Activated CD4-positive, alpha-beta T cell treated with anti-CD3 and anti-CD28 coated beads, Interleukin-10, Interleukin-2, amounts not matched to agents 100 ng/mL and 50 ng/mL, durations not matched to agents 16 hours and 8 hours (primary cell): ENCODE data around the gene DNAJC5G.

Source experiments
- DNase-seq: peaks from one replicate; pipeline ENCODE4 v3.0.0-alpha.2; 2020

DNAJC5G gene, protein sequence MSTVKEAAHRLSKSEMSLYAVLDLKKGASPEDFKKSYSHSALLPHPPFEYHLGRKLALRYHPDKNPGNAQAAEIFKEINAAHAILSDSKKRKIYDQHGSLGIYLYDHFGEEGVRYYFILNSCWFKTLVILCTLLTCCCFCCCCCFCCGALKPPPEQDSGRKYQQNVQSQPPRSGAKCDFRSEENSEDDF

DNA sequence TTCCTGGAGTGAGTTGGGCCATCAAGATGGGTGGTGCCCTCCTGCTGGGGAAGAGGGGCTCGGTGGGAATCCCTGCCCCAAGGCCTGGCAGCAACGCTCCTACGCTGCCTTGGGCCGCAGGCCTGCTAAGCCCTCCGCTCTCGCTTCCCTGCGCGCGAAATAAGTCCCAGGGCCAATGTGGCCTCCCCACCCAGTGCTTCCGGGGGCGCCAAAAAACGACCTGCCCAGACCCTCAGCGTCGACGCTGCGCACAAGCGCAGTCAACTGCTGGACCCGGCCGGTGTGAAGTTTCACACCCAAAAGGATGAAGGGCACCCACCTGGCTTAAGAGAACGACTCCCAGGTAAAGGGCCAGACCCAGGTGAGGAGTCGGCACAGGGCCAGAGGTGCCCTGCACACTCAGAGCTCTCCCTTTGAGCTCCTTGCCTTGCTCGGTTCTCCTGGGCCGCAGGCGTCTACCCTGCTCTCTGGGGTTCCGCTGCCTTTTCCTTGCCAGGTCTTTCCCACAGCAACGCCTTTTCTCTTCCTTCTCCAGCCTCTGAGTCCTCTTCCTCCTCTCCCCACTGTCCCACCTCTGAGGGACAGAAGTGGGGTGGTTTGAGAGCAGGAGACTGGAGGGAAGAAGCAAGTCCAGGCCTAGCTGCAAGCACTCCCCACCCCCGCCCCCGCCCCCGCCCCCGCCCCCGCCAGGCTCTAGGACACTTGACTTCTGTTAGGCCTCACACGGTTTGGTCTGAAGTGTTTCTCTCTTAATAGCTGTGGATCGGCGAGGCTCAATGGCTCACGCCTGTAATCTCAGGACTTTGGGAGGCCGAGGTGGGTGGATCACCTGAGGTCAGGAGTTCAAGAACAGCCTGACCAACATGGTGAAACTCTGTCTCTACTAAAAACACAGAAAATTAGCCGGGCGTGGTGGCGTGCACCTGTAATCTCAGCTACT is at the start of gene DNAJC5G:
Gene DNAJC5G, plus strand, starts transcription at position 223 of the 940 bp plus-strand sequence. CDS start 1,296 bp downstream, outside the sequence.
- DNase-seq = no peak

- DNase-seq = no peak
Measured at GRCh38 chr2:27225526-27225925, 49.7 kb upstream of the DNAJC5G start.

- DNase-seq = no peak
Measured at GRCh38 chr2:27227501-27227900, 47.7 kb upstream of the DNAJC5G start.

GRCh38 chr2:27231921-27232320 is 43.3 kb upstream of the DNAJC5G start:
- no peak for DNase-seq

GRCh38 chr2:27233341-27233740 is 41.9 kb upstream of the DNAJC5G start:
- DNase-seq = no peak

DNA sequence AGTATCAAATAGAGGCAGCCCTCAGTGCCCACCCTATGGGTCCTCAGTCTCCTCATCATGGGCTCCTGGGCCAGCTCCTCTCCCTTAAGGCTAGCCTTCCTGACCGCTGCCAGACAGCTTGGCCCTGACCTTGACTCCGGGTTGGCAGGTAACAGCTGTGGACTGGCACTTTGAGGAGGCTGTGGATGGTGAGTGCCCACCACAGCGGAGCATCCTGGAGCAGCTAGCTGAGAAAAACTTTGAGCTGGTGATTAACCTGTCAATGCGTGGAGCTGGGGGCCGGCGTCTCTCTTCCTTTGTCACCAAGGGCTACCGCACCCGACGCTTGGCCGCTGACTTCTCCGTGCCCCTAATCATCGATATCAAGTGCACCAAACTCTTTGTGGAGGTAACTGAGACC is 39.1 kb upstream of the DNAJC5G start:
- no peak for DNase-seq

DNA sequence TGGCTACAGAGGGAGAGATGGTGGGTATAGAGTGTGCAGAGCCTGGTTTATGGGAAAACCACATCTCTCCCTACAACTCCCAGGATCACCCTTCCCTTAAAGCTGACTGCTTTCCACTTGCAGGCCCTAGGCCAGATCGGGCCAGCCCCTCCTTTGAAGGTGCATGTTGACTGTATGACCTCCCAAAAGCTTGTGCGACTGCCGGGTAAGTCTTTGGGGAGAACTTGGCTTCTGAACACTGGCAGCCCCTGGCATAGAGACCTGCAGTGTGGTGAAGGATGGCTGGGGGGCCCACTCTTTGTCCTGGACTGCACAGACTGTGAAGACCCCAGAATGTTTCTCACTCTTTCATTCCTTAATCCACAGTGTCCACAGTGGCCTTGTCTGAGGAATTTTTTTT is 38.6 kb upstream of the DNAJC5G start:
- DNase-seq = no peak

- DNase-seq = no peak
Measured at GRCh38 chr2:27237341-27237945, 37.8 kb upstream of the DNAJC5G start.

DNA sequence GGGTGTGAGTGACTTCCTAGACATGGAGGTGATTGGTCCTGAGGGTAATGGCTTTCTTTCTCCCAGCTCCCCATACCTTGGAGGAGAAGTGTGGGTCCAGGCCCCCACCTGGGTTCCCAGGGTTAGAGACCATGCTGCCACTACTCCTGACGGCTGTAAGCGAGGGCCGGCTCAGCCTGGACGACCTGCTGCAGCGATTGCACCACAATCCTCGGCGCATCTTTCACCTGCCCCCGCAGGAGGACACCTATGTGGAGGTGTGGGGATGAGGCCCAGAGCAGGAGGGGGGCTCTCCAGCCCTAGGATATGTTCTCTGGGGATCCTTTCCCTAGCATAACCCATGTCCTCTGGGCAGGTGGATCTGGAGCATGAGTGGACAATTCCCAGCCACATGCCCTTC is 36.3 kb upstream of the DNAJC5G start:
- no peak for DNase-seq

- DNase-seq = no peak
Measured at GRCh38 chr2:27240406-27240805, 34.8 kb upstream of the DNAJC5G start.

- no peak for DNase-seq
Measured at GRCh38 chr2:27241761-27242613, 33.2 kb upstream of the DNAJC5G start.

DNA sequence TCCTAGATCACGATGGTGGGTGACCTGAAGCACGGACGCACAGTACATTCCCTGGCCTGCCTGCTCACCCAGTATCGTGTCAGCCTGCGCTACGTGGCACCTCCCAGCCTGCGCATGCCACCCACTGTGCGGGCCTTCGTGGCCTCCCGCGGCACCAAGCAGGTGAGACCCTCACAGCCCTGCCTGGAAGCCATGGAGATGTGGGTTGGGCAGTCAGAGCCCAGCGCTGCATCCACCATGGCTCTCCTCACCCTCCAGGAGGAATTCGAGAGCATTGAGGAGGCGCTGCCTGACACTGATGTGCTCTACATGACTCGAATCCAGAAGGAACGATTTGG is 32.6 kb upstream of the DNAJC5G start:
- DNase-seq = no peak

GRCh38 chr2:27243391-27244130 is 31.7 kb upstream of the DNAJC5G start:
- no peak for DNase-seq

- no peak for DNase-seq
Measured at GRCh38 chr2:27245116-27245515, 30.1 kb upstream of the DNAJC5G start.

GRCh38 chr2:27245626-27246025 is 29.6 kb upstream of the DNAJC5G start:
- no peak for DNase-seq

- DNase-seq = no peak
Measured at GRCh38 chr2:27247893-27248292, 27.3 kb upstream of the DNAJC5G start.

DNA sequence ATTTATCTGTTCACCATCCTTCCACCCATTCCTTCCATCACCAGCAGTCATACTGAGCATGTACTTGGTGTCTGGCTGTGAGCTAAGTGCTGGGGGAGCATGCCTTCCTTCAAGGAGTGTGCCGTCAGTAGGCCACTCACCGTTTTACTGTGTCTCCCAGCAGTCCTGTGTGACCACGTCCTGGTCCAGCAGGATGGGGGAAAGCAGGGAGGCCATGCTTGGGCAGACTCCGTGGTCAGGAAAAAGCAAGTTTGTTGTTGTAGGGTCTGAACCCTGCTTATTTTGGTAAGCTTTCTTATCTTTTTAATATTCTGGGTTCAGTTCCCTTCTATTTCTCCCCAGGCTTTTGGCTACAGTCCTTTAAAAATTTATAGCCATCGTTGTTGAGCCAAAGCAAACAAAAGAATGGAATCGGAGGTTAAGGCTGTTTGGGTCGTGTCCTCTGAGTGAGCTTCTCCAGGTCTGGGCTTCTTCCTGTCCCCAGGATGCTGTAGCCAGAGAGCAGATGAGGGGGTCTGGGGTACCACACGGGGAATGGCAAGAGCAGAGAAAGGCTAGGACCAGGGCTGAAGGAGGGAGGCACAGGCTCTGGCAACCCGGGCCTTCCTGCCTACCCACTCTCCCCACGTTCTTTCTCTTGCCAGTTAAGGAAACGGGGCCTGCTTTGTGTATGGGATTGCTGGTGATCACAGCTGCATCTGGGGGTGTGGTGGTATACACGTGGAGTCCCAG is 25.9 kb upstream of the DNAJC5G start:
- DNase-seq = no peak

DNA sequence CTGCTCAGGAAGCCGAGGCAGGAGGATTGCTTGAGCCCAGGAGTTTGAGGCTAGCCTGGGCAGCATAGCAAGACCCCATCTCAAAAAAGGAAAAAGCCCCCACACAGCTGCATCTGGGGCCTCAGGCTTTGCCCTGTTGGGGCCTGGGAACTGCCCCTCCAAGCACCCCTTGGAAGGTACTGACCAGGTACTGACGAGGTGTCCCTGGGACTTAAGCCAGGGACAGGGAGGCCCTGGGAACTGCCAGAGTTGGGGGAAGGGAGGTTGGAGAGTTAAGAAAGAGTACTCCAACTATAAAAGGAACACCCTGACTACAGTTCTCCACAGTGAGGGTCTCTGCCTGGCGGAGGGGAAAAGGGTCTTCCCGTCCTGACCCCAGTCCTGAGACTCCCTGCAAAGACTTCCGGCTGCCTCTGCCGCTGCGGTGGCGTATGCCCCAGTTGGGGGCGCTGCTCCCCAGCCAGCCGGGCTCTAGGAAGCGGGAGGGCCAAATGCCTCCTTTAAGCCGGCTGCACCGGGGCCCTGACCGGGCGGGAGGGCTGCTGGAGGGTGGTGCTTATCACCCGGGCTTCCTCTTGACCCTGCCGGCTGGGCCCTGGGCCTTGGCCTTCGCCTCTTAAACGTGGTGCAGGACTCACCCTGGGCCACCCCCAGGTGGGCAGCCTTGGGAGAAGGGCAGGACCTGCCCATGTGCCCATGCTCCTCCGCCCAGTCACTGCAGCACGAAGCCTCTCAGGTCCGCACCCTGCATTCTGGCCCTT is 25.2 kb upstream of the DNAJC5G start:
- peak; percentile 66 for DNase-seq

- DNase-seq = no peak
Measured at GRCh38 chr2:27250652-27251379, 24.4 kb upstream of the DNAJC5G start.

DNA sequence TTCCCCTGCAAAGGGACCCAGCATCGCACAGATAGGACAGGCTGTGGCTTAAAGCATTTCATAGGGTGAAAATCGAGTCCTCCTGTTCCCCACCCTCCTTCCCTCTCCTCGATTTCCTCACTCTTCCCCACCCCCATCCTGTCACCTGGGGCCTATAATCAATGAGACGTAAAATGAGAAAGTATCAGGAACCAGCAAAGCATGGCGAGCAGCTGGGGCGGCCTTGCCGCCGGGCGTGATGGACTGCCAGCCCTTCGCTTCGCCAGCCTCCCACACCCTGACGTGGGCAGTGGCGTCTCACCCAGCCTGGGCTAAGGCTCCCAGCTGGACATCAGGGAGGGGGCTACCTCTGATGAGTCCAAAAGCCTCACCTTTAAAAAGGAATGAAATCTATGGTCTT is 23.5 kb upstream of the DNAJC5G start:
- DNase-seq = no peak
